Measurements from ENCODE around the gene NELL2.
A peak's percentile ranks its signal among the peaks of the same experiment; 100 is the strongest.

NELL2 gene

GRCh38 chr12:44525806-44526654 is 350.1 kb downstream of the NELL2 start:
- DNase-seq: no peak

- DNase-seq: no peak
Observed at GRCh38 chr12:44523828-44524227, 352.3 kb downstream of the NELL2 start.

GRCh38 chr12:44521702-44522101 is 354.4 kb downstream of the NELL2 start:
- no peak for DNase-seq

- peak; percentile 86 for DNase-seq
Observed at GRCh38 chr12:44519931-44520330, 356.2 kb downstream of the NELL2 start.

- peak; percentile 36 for DNase-seq
Observed at GRCh38 chr12:44511289-44511688, 364.8 kb downstream of the NELL2 start.

GRCh38 chr12:44510510-44510909 is 365.6 kb downstream of the NELL2 start:
- peak; percentile 29 for DNase-seq

- no peak for DNase-seq
Observed at GRCh38 chr12:44510076-44510475, 366.0 kb downstream of the NELL2 start.

- DNase-seq: peak; percentile 41
Observed at GRCh38 chr12:44509471-44509870, 366.6 kb downstream of the NELL2 start.

- peak; percentile 96 for DNase-seq
Observed at GRCh38 chr12:44507461-44507860, 368.7 kb downstream of the NELL2 start.

GRCh38 chr12:44504799-44505198 is 371.3 kb downstream of the NELL2 start:
- DNase-seq: no peak

- DNase-seq: no peak
Observed at GRCh38 chr12:44503329-44503728, 372.8 kb downstream of the NELL2 start.

GRCh38 chr12:44502681-44503080 is 373.4 kb downstream of the NELL2 start:
- DNase-seq: no peak

- no peak for DNase-seq
Observed at GRCh38 chr12:44500423-44500822, 375.7 kb downstream of the NELL2 start.

- DNase-seq: peak; percentile 25
Observed at GRCh38 chr12:44497044-44497443, 379.1 kb downstream of the NELL2 start.

- no peak for DNase-seq
Observed at GRCh38 chr12:44490181-44490580, 385.9 kb downstream of the NELL2 start.

- DNase-seq: no peak
Observed at GRCh38 chr12:44488180-44488579, 387.9 kb downstream of the NELL2 start.

GRCh38 chr12:44484862-44485261 is 391.3 kb downstream of the NELL2 start:
- DNase-seq: no peak

- no peak for DNase-seq
Observed at GRCh38 chr12:44477331-44477980, 398.7 kb downstream of the NELL2 start.

GRCh38 chr12:44476683-44477082 is 399.4 kb downstream of the NELL2 start:
- DNase-seq: no peak

- peak; percentile 31 for DNase-seq
Observed at GRCh38 chr12:44465139-44465538, 411.0 kb downstream of the NELL2 start.

GRCh38 chr12:44464180-44464579 is 411.9 kb downstream of the NELL2 start:
- peak; percentile 34 for DNase-seq

- no peak for DNase-seq
Observed at GRCh38 chr12:44462729-44463128, 413.4 kb downstream of the NELL2 start.

GRCh38 chr12:44460261-44460660 is 415.9 kb downstream of the NELL2 start:
- no peak for DNase-seq

- DNase-seq: peak; percentile 81
Observed at GRCh38 chr12:44459569-44459968, 416.5 kb downstream of the NELL2 start.

Measured in NCI-H69 (cell line).